Hematopoietic multipotent progenitor cell treated with erythropoietin and hydrocortisone succinate and interleukin-3 and kit ligand, for 6 days (in vitro differentiated cells): ENCODE data around the gene RBM4.
A peak's percentile ranks its signal among the peaks of the same experiment; 100 is the strongest.

Experiments used
- DNase-seq: peaks from one replicate; pipeline ENCODE4 v3.0.0-alpha.2; 2015

Gene RBM4

DNA sequence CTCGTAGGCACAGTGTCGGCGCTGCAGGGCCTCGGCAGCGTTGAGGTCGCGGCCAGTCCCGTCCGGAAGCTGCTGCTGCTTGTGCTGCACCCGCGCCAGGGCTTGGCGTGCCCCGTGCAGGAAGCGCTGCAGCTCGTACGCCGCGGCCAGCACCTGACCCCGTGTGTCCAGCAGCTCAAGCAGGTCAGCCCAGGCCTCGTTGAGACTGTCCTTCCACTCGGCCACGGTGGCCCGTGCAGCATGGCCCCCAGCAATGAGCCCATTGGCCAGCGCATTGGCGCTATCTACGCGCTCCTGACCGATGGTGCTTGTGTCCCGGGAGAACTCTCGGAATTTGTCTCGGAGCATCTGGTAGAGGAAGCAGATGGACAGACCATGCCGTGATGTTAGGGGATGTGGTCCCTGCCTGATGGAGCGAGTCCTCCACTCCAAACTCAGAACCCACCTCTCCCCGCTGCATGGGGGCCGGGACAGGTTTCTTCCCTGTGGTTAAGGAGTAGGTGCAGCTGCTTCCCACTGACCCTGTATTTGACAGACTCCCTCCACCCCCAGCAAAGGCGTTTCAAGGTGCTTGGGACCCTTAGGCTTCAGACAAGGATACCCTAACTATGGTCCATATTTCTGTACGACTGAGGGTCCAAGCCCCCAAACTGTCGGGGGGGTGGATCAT lies 52.9 kb downstream of the RBM4 start:
- no peak for DNase-seq

DNA sequence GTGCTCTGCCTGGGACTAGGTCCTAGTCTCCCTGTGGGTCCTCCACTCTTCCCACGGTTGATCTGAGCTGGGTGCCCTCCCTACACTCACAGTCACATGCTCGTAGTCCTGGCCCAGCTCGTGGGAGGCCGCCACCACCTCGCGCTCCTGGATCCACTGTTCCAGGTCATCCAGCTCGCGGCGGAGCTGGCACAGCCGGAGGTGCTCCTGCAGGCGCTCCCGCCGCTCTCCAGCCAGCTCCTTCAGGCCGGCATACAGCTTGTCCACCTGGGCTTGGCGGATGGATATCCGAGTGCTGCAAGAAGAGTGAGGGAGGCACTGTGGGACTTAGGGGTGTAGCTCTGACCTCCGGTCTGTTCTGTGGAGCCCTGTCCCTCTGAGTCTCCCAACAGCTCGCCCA lies 53.9 kb downstream of the RBM4 start:
- DNase-seq, result no peak

DNA sequence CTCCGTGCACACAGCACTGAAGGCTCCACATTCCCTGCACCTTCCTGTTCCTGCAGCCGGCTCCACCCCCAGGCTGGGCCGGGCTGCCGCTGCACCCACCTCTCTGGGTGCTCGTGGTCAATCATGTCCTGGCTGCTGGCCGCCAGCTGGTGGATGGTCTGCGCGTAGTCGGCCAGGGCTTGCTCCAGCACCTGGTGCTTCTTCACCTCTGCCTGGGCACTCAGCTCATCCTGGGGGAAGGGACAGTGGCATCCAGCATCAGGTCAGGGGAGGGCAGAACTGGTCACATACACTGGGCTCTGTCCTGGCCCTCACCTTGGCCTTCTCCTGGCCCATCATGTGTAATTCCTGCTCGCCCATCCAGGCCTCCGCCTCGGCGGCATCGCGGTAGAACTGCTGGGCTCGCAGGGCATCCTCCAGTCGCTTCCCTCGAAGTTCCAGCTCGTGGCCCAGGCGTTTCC lies 54.4 kb downstream of the RBM4 start:
- no peak for DNase-seq

DNA sequence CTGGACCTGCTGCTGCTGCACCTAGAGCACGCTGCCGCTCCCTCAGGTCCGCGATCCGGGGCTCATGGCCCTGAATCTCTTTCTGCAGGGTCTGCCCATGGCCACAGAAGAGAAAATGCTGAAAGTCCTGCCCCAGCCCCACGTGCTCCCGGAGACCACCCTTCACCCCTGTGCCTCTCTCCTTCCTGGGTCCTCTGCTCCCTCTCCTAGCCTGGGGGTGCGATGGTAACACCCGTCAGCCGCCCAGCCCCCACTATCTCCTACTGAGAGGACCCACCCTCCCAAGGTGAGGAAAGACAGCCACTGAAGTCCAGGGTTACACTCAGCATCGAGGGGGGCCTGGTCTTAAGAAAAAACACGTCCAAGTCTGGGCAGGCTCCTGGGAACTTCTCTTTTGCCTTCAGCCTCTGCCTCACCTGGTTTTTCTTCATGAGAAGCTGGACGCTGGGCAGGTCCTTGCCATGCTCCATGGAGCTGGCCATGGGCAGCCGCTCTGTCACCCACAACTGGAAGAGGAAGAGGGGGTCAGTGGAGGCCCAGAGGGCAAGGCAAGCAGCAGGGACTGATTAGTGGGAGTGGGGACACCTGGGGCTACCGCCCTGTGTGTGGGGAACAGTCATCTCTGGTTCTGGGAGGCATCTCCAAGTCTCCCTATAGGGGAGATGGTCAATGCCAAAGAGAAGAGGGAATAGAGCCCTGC lies 55.0 kb downstream of the RBM4 start:
- DNase-seq, result no peak

DNA sequence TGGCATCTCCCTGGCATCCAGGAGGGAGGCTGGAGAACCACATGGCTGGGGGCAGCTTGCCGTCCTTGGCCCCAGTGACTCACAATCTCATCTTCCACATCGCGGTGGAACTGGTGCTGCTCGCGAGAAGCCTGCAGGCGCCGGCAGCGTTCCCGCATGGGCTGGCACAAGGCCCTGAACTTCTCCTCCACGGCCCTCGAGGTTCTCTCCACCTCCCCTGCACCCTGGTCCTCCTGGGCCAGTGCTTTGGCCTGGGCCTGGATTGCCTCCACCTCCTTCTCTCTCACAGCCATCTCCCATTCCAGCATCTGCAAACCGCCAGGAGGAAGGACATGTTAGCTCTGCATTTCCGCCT lies 55.5 kb downstream of the RBM4 start:
- DNase-seq, result no peak

DNA sequence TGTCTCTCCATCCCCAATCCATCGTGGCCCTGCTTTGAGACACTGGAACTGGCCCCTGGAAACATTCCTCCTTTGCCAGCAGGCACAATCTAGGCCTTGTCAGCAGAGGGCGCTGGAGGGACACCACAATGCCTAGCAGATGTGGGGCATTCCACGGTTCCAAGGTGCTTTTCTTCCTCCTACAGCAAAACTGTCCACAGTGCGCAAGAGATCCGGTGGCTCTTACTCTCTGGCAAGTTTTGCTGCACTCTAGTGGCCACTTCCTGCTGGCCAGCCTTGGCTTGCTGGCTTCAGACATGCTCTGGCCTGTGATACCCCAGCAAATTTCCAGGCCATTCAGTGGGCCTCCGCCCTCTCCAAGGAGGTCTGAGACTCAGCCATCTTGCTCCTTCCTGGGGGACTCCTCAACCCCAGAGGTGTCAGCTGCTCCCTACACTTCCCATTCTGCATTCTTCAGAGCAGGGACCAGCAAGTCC lies 56.3 kb downstream of the RBM4 start:
- peak; percentile 95 for DNase-seq
